ENCODE measurements around the gene SESN1.

DNA sequence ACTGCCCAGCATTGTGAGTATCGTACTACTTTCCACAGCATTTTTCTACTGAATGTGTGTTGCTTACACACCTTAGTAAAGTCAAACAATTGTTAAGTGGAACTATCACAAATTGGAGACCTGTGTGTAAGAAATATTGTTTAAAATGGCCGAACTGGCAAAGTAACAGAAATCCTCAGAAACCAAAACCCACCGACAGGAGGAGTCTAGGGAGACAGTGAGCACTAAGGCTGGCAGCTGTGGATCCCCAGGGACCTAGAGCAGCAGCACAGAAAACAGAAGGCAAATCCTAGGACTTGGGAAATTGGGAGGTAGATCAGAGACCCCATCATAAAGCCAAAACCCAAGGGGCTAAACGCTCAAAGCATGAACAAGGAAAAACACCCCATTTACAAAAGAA lies 69.9 kb downstream of the SESN1 start:
- no peak for TF ChIP-seq TAF1 (IDR thresholded peaks at IDR 0.05; ENCODE audit: borderline replicate concordance, low read depth, low read length)
- TF ChIP-seq POLR2AphosphoS5 (IDR thresholded peaks at IDR 0.05; ENCODE audit: low read depth, low read length) = no peak

Measured in GM12892 (cell line).